Neuronal stem cell (in vitro differentiated cells): ENCODE measurements around the gene MED6.

Source experiments
- DNase-seq: peaks from one replicate; pipeline ENCODE4 v3.0.0-alpha.2; 2013; ENCODE audit warnings: low spot score
- H2AFZ ChIP-seq: one replicate; pipeline ENCODE4 v1.6.1; 2013; ENCODE audit warnings: mild to moderate bottlenecking, low read length, inconsistent platforms
- H2AK5ac ChIP-seq: 2 replicates; pipeline ENCODE4 v1.6.1; 2013; ENCODE audit warnings: low read depth, mild to moderate bottlenecking, inconsistent platforms, low read length, moderate library complexity, mixed read lengths
- H2BK120ac ChIP-seq: 2 replicates; pipeline ENCODE4 v1.6.1; 2013; ENCODE audit warnings: low read depth, mild to moderate bottlenecking, inconsistent platforms, low read length, moderate library complexity, mixed read lengths
- H2BK12ac ChIP-seq: one replicate; pipeline ENCODE4 v1.6.1; 2013; ENCODE audit warnings: low read length, inconsistent platforms
- H2BK15ac ChIP-seq: 2 replicates; pipeline ENCODE4 v1.6.1; 2013; ENCODE audit warnings: mild to moderate bottlenecking, low read length, inconsistent platforms, mixed read lengths
- H2BK5ac ChIP-seq: one replicate; pipeline ENCODE4 v1.6.1; 2013; ENCODE audit warnings: inconsistent platforms, mild to moderate bottlenecking, low read length, moderate library complexity
- H3K14ac ChIP-seq: one replicate; pipeline ENCODE4 v1.6.1; 2013; ENCODE audit warnings: low read length, inconsistent platforms
- H3K18ac ChIP-seq: 2 replicates; pipeline ENCODE4 v1.6.1; 2013; ENCODE audit warnings: low read length, inconsistent platforms
- H3K23ac ChIP-seq: 2 replicates; pipeline ENCODE4 v1.6.1; 2013; ENCODE audit warnings: low read depth, mild to moderate bottlenecking, mixed read lengths, low read length, inconsistent platforms; ENCODE audit not compliant: poor library complexity
- H3K27ac ChIP-seq: replicated peaks from 3 replicates; pipeline ENCODE4 v1.5.1; 2013; ENCODE audit warnings: low read length, inconsistent platforms
- H3K27me3 ChIP-seq, 3 experiments: 2 replicates each; pipeline ENCODE4 v1.6.1; 2013; ENCODE audit warnings: low read length in 3 of 3, mild to moderate bottlenecking in 2 of 3, inconsistent platforms in 1 of 3, low read depth in 1 of 3, mixed read lengths in 1 of 3, moderate library complexity in 1 of 3; ENCODE audit not compliant: control insufficient read depth in 3 of 3, insufficient read depth in 3 of 3
- H3K36me3 ChIP-seq, 2 donors: replicated peaks in 1 of 2; 2 replicates each; pipeline ENCODE4 v1.6.1; 2013; ENCODE audit warnings: low read length in 2 of 2; ENCODE audit not compliant: control insufficient read depth in 2 of 2, insufficient read depth in 2 of 2
- H3K4ac ChIP-seq: 2 replicates; pipeline ENCODE4 v1.6.1; 2013; ENCODE audit warnings: inconsistent platforms, mild to moderate bottlenecking, low read length, moderate library complexity
- H3K4me1 ChIP-seq, 2 donors: 1 replicate in 1 of 2; 2 replicates in 1 of 2; pipeline ENCODE4 v1.6.1; 2013; ENCODE audit warnings: low read length in 2 of 2, low read depth in 1 of 2; ENCODE audit not compliant: control insufficient read depth in 2 of 2, insufficient read depth in 1 of 2
- H3K4me2 ChIP-seq: one replicate; pipeline ENCODE4 v1.6.1; 2013; ENCODE audit warnings: mild to moderate bottlenecking, low read length, inconsistent platforms; ENCODE audit not compliant: insufficient read depth, poor library complexity, severe bottlenecking
- H3K4me3 ChIP-seq, 2 donors: 2 replicates each; pipeline ENCODE4 v1.5.1; 2013; ENCODE audit warnings: low read length in 2 of 2, mild to moderate bottlenecking in 2 of 2, inconsistent platforms in 1 of 2, moderate library complexity in 1 of 2
- H3K79me1 ChIP-seq: one replicate; pipeline ENCODE4 v1.6.1; 2013; ENCODE audit warnings: low read depth, mild to moderate bottlenecking, inconsistent platforms, low read length, moderate library complexity
- H3K9ac ChIP-seq: one replicate; pipeline ENCODE4 v1.6.1; 2013; ENCODE audit warnings: mild to moderate bottlenecking, low read depth, low read length, inconsistent platforms; ENCODE audit not compliant: poor library complexity
- H3K9me3 ChIP-seq, 2 donors: replicated peaks in 1 of 2; 2 replicates each; pipeline versions ENCODE3 to v1.6.1; 2013; ENCODE audit warnings: low read length in 2 of 2, mild to moderate bottlenecking in 2 of 2, inconsistent platforms in 1 of 2, low read depth in 1 of 2, mixed read lengths in 1 of 2, moderate library complexity in 1 of 2; ENCODE audit not compliant: control insufficient read depth in 2 of 2, insufficient read depth in 1 of 2
- H4K8ac ChIP-seq: one replicate; pipeline ENCODE4 v1.6.1; 2013; ENCODE audit warnings: low read depth, mild to moderate bottlenecking, inconsistent platforms, low read length, moderate library complexity
- H4K91ac ChIP-seq: one replicate; pipeline ENCODE4 v1.6.1; 2013; ENCODE audit warnings: low read length, low read depth, mild to moderate bottlenecking, inconsistent platforms; ENCODE audit not compliant: poor library complexity
- WGBS, 2 donors: extraction: QIAGEN DNeasy Blood & Tissue Kit; methylation state at CpG; one replicate each; pipeline ENCODE4 v1.1.7; 2013; ENCODE audit warnings: missing lambda C conversion rate in 2 of 2, mixed read lengths in 1 of 2; ENCODE audit not compliant: insufficient read length in 2 of 2, insufficient replicate concordance in 1 of 2; ENCODE audit errors: extremely low coverage in 2 of 2; 5-methylcytosine and 5-hydroxymethylcytosine counted together

The MED6 gene

GRCh38 chr14:70616646-70617045 lies 16.2 kb upstream of the MED6 start:
- Histone ChIP-seq H3K14ac (no peak overlapping the region), H3K18ac (no peak overlapping the region), H4K91ac (no peak overlapping the region), H4K8ac (no peak overlapping the region), H3K27me3 (no peaks in the 10 kb centered on the region), H3K4me2 (no peak overlapping the region), H3K4ac (no peak overlapping the region), H3K36me3 (no peaks in the 10 kb centered on the region), H2BK5ac (no peak overlapping the region), H2BK15ac (no peak overlapping the region), H2AFZ (no peak overlapping the region), H2BK12ac (no peak overlapping the region), H3K4me1 (no peaks in the 10 kb centered on the region), H3K4me3 (no peak overlapping the region), H2AK5ac (no peak overlapping the region), H2BK120ac (no peak overlapping the region), H3K9ac (no peak overlapping the region), H3K79me1 (no peaks in the 10 kb centered on the region), H3K9me3 (no peaks in the 10 kb centered on the region), H3K23ac (no peak overlapping the region), H3K27ac (no peak overlapping the region)
- WGBS, 2 donors = no CpG with 5 or more reads among the region's 3 CpGs
- no peak for DNase-seq

DNA sequence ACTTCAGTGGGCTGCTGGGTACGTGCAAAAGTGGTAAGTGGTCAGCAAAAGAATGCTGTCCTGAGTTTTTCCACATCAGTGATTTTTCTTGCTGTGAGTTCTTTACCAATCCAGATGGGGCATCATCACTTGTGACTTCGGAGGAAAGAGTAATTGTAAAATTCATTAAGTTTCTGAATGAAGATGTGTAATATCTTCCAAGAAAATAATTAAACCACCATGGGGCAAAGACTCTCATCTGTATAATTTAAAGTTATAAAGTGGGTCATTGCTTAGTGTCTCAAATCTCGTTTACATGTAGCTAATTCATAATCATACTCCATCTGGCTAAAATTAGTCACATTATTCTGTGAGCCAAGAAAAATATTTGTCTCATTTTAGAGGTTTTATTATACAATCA lies 10.8 kb upstream of the MED6 start:
- Histone ChIP-seq H3K27ac (no peak overlapping the region), H3K4me1 (peaks cover 0 to 1% of the 10 kb centered on the region in 2 donors)

GRCh38 chr14:70602254-70602653 lies 1.8 kb upstream of the MED6 start:
- H4K8ac ChIP-seq = no peak overlapping the region
- no peak overlapping the region for H3K14ac ChIP-seq
- no peak overlapping the region for H2AFZ ChIP-seq
- H3K18ac ChIP-seq = no peak overlapping the region
- peaks cover 0 to 3% of the 10 kb centered on the region in 2 donors for H3K36me3 ChIP-seq
- WGBS, 2 donors = no CpG with 5 or more reads among the region's 2 CpGs
- no peak overlapping the region for H2BK120ac ChIP-seq
- H3K23ac ChIP-seq = no peak overlapping the region
- H3K9ac ChIP-seq = no peak overlapping the region
- H2BK15ac ChIP-seq = no peak overlapping the region
- H3K4me1 ChIP-seq = peaks cover 2 to 5% of the 10 kb centered on the region in 2 donors
- DNase-seq = no peak
- H3K79me1 ChIP-seq = no peaks in the 10 kb centered on the region
- H3K4me2 ChIP-seq = no peak overlapping the region
- no peaks in the 10 kb centered on the region for H3K9me3 ChIP-seq
- peaks cover 0 to 12% (median 0%) of the 10 kb centered on the region in 3 experiments for H3K27me3 ChIP-seq
- no peak overlapping the region for H4K91ac ChIP-seq
- H3K4me3 ChIP-seq = no peak overlapping the region
- H3K4ac ChIP-seq = no peak overlapping the region
- no peak overlapping the region for H2BK12ac ChIP-seq
- H2BK5ac ChIP-seq = no peak overlapping the region
- no peak overlapping the region for H3K27ac ChIP-seq
- H2AK5ac ChIP-seq = no peak overlapping the region

More for the DNA sequence above, 10.8 kb upstream of the MED6 start:
- Histone ChIP-seq H3K27me3 (peaks cover 0 to 18% (median 0%) of the 10 kb centered on the region in 3 experiments), H2BK5ac (no peak overlapping the region), H2AFZ (no peak overlapping the region), H2BK15ac (no peak overlapping the region), H3K18ac (no peak overlapping the region), H3K9me3 (no peaks in the 10 kb centered on the region), H2BK12ac (no peak overlapping the region), H3K4me2 (no peak overlapping the region), H4K91ac (no peak overlapping the region), H3K9ac (no peak overlapping the region), H2BK120ac (no peak overlapping the region), H3K14ac (no peak overlapping the region), H3K4me3 (no peak overlapping the region), H3K36me3 (no peaks in the 10 kb centered on the region), H2AK5ac (no peak overlapping the region), H3K23ac (no peak overlapping the region), H4K8ac (no peak overlapping the region), H3K79me1 (no peaks in the 10 kb centered on the region), H3K4ac (no peak overlapping the region)
- no peak for DNase-seq
- WGBS, 2 donors = no CpG with 5 or more reads among the region's 3 CpGs

GRCh38 chr14:70601162-70601561 lies 707 bp upstream of the MED6 start:
- H2BK12ac ChIP-seq = no peak overlapping the region

More at GRCh38 chr14:70601162-70601561, 707 bp upstream of the MED6 start:
- H2BK120ac ChIP-seq = no peak overlapping the region
- H2BK15ac ChIP-seq = no peak overlapping the region
- H2AFZ ChIP-seq = peak overlapping the region; percentile 88
- H3K4me2 ChIP-seq = peak overlapping the region; percentile 47
- peak overlapping the region; percentile 10 for H3K27ac ChIP-seq
- WGBS, 2 donors = no CpG with 5 or more reads among the region's 3 CpGs
- no peaks in the 10 kb centered on the region for H3K9me3 ChIP-seq
- H2BK5ac ChIP-seq = no peak overlapping the region
- no peak overlapping the region for H3K9ac ChIP-seq
- no peak overlapping the region for H4K8ac ChIP-seq
- peaks cover 2 to 5% of the 10 kb centered on the region in 2 donors for H3K4me1 ChIP-seq
- no peak overlapping the region for H4K91ac ChIP-seq
- H3K36me3 ChIP-seq = peaks cover under 1 to 14% of the 10 kb centered on the region in 2 donors
- H3K18ac ChIP-seq = no peak overlapping the region
- peak overlapping the region; percentile 66 to 69 for H3K4me3 ChIP-seq
- H3K4ac ChIP-seq = no peak overlapping the region
- no peak overlapping the region for H3K23ac ChIP-seq
- no peak for DNase-seq
- H3K14ac ChIP-seq = no peak overlapping the region
- no peak overlapping the region for H2AK5ac ChIP-seq
- H3K27me3 ChIP-seq = peaks cover 0 to 9% (median 0%) of the 10 kb centered on the region in 3 experiments
- no peaks in the 10 kb centered on the region for H3K79me1 ChIP-seq
